ENCODE data around the gene TLX3. TPM values are rescaled to one million over a fixed set of nuclear protein-coding genes. Genes with fewer than 3 reads are reported as not detected.

The TLX3 gene
- total RNA-seq, 1 donor from 2014 or later: not detected

- H3K27me3 ChIP-seq (ENCODE audit: control insufficient read depth in 3 of 3, insufficient read depth in 3 of 3, low read length in 3 of 3): peaks cover 90 to 95% (median 94%) of the 10 kb centered on the region in 3 donors
- no peak overlapping the region for H3K9ac ChIP-seq (ENCODE audit: low read depth in 1 of 3, low read length in 3 of 3)
- peaks cover 20 to 35% (median 30%) of the 10 kb centered on the region in 3 donors for H3K4me1 ChIP-seq (ENCODE audit: control insufficient read depth in 3 of 3, insufficient read depth in 3 of 3, low read length in 3 of 3)
- H3K36me3 ChIP-seq (ENCODE audit: control insufficient read depth in 3 of 3, insufficient read depth in 3 of 3, low read length in 3 of 3): no peaks in the 10 kb centered on the region
- no peaks in the 10 kb centered on the region for H3K9me3 ChIP-seq (ENCODE audit: control insufficient read depth in 3 of 3, low read length in 3 of 3)
- H3K27ac ChIP-seq (ENCODE audit: low read depth, low read length): no peak overlapping the region
- peak overlapping the region in 1 of 3 donors; percentile 27 for H3K4me3 ChIP-seq (ENCODE audit: low read length in 3 of 3)
Observed at GRCh38 chr5:171311322-171312077, 2.5 kb downstream of the TLX3 start.

GRCh38 chr5:171312129-171312974, 3.3 kb downstream of the TLX3 start:
- peaks cover 24 to 41% (median 37%) of the 10 kb centered on the region in 3 donors for H3K4me1 ChIP-seq (ENCODE audit: control insufficient read depth in 3 of 3, insufficient read depth in 3 of 3, low read length in 3 of 3)
- H3K4me3 ChIP-seq (ENCODE audit: low read length in 3 of 3): peak overlapping the region in 2 of 3 donors; percentile 22 to 32

DNA sequence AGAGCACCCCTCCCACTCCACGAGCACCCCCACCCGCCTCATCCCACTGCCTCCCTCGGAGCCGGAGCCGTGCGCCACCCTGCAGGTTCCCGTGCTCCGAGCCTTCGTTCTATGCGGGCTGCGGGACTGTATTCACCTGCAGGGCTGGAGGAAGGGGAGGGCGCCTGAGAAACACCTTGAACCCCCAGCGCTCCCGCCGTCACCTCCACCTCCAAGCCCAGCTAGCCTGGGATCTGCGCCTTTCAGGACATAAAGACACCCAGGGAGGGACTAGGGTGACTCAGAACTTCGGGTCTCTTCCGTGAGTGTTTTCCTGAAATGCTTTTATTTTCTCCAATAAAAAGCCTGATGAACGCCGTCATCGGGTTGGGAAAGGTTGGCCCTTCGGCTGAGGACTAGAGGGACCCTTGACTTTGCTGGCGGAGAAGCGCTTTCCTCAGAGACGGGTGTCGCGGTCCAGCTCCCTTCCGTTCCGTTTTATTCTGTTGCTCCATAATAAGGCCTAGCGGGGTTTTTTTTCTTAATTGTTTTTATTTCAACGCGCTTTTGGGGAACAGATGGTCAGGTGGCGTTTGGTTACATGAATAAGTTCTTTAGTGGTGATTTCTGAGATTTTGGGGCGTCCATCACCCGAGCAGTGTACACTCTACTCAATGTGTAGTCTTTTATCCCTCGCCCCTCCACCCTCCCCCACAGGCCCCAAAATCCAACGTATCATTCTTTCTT, 4.6 kb downstream of the TLX3 start:
- Histone ChIP-seq H3K4me1 (ENCODE audit: control insufficient read depth in 3 of 3, insufficient read depth in 3 of 3, low read length in 3 of 3) (peaks cover 24 to 41% (median 37%) of the 10 kb centered on the region in 3 donors), H3K9me3 (ENCODE audit: control insufficient read depth in 3 of 3, low read length in 3 of 3) (no peaks in the 10 kb centered on the region), H3K4me3 (ENCODE audit: low read length in 3 of 3) (no peak overlapping the region), H3K27ac (ENCODE audit: low read depth, low read length) (no peak overlapping the region), H3K9ac (ENCODE audit: low read depth in 1 of 3, low read length in 3 of 3) (no peak overlapping the region), H3K27me3 (ENCODE audit: control insufficient read depth in 3 of 3, insufficient read depth in 3 of 3, low read length in 3 of 3) (peaks cover 90 to 95% (median 94%) of the 10 kb centered on the region in 3 donors), H3K36me3 (ENCODE audit: control insufficient read depth in 3 of 3, insufficient read depth in 3 of 3, low read length in 3 of 3) (no peaks in the 10 kb centered on the region)

More at GRCh38 chr5:171312129-171312974, 3.3 kb downstream of the TLX3 start:
- Histone ChIP-seq H3K27me3 (ENCODE audit: control insufficient read depth in 3 of 3, insufficient read depth in 3 of 3, low read length in 3 of 3) (peaks cover 90 to 95% (median 94%) of the 10 kb centered on the region in 3 donors), H3K36me3 (ENCODE audit: control insufficient read depth in 3 of 3, insufficient read depth in 3 of 3, low read length in 3 of 3) (no peaks in the 10 kb centered on the region), H3K9me3 (ENCODE audit: control insufficient read depth in 3 of 3, low read length in 3 of 3) (no peaks in the 10 kb centered on the region), H3K27ac (ENCODE audit: low read depth, low read length) (no peak overlapping the region), H3K9ac (ENCODE audit: low read depth in 1 of 3, low read length in 3 of 3) (no peak overlapping the region)

DNA sequence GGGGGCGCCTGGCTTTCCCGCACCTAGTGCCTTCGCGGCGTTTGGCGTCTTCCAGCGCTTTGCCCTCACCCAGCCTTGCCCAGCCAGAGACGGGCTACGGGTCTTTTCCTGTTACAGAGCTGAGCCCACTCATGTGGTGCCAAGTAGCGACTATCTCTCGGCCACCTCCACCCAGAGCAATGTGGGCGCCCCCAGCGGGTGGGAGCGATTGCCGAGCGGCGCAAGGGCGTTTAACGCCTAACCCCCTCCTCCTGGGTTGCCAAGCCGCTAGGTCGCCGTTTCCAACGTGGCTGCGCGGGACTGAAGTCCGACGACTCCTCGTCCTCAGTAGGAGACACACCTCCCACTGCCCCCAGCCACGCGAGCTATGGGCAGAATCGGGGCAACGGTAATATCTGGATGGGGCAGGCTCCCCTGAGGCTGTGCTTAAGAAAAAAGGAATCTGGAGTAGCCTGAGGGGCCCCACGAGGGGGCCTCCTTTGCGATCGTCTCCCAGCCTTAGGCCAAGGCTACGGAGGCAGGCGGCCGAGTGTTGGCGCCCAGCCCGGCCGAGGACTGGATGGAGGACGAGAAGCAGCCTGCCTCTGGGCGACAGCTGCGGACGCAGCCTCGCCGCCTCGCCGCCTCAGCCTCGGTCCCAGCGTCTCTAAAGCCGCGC, 5.8 kb downstream of the TLX3 start:
- H3K4me3 ChIP-seq (ENCODE audit: low read length in 3 of 3): no peak overlapping the region
- H3K27me3 ChIP-seq (ENCODE audit: control insufficient read depth in 3 of 3, insufficient read depth in 3 of 3, low read length in 3 of 3): peaks cover 88 to 95% (median 93%) of the 10 kb centered on the region in 3 donors
- no peak overlapping the region for H3K9ac ChIP-seq (ENCODE audit: low read depth in 1 of 3, low read length in 3 of 3)
- peaks cover 24 to 39% (median 37%) of the 10 kb centered on the region in 3 donors for H3K4me1 ChIP-seq (ENCODE audit: control insufficient read depth in 3 of 3, insufficient read depth in 3 of 3, low read length in 3 of 3)
- no peak overlapping the region for H3K27ac ChIP-seq (ENCODE audit: low read depth, low read length)
- no peaks in the 10 kb centered on the region for H3K9me3 ChIP-seq (ENCODE audit: control insufficient read depth in 3 of 3, low read length in 3 of 3)
- no peaks in the 10 kb centered on the region for H3K36me3 ChIP-seq (ENCODE audit: control insufficient read depth in 3 of 3, insufficient read depth in 3 of 3, low read length in 3 of 3)

DNA sequence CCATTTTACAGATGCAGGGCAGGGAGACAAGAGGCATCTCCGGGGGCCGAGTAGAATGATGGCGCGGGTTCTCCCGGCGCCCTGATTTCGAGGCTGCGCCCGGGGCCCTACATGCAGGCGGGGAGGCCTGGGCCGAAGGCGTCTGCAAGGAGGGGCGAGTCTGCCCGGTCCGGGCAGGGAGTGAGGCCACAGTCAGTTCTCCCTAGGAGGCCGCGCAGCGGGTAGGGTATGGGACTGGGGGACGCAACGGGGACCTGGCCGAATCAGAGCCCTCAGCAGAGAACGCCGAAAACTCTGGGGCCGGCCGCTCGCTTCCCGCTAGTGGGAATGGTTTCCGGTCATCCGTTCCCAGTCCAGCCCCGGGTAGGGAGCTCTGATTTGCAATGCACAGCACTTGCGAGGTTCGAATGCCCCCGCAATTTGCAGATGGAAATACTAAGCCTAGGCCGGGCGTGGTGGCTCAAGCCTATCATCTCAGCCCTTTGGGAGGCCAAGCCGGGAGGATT, 6.4 kb downstream of the TLX3 start:
- H3K4me1 ChIP-seq (ENCODE audit: control insufficient read depth in 3 of 3, insufficient read depth in 3 of 3, low read length in 3 of 3): peaks cover 24 to 38% (median 37%) of the 10 kb centered on the region in 3 donors
- H3K4me3 ChIP-seq (ENCODE audit: low read length in 3 of 3): no peak overlapping the region
- no peak overlapping the region for H3K9ac ChIP-seq (ENCODE audit: low read depth in 1 of 3, low read length in 3 of 3)
- H3K27ac ChIP-seq (ENCODE audit: low read depth, low read length): no peak overlapping the region
- no peaks in the 10 kb centered on the region for H3K36me3 ChIP-seq (ENCODE audit: control insufficient read depth in 3 of 3, insufficient read depth in 3 of 3, low read length in 3 of 3)
- H3K27me3 ChIP-seq (ENCODE audit: control insufficient read depth in 3 of 3, insufficient read depth in 3 of 3, low read length in 3 of 3): peaks cover 88 to 94% (median 94%) of the 10 kb centered on the region in 3 donors
- no peaks in the 10 kb centered on the region for H3K9me3 ChIP-seq (ENCODE audit: control insufficient read depth in 3 of 3, low read length in 3 of 3)

- H3K9ac ChIP-seq (ENCODE audit: low read depth in 1 of 3, low read length in 3 of 3): no peak overlapping the region
- H3K27ac ChIP-seq (ENCODE audit: low read depth, low read length): no peak overlapping the region
- H3K9me3 ChIP-seq (ENCODE audit: control insufficient read depth in 3 of 3, low read length in 3 of 3): no peaks in the 10 kb centered on the region
- H3K4me3 ChIP-seq (ENCODE audit: low read length in 3 of 3): peak overlapping the region in 2 of 3 donors; percentile 23 to 45
- peaks cover 19 to 34% (median 32%) of the 10 kb centered on the region in 3 donors for H3K4me1 ChIP-seq (ENCODE audit: control insufficient read depth in 3 of 3, insufficient read depth in 3 of 3, low read length in 3 of 3)
- H3K27me3 ChIP-seq (ENCODE audit: control insufficient read depth in 3 of 3, insufficient read depth in 3 of 3, low read length in 3 of 3): peaks cover 86 to 91% (median 90%) of the 10 kb centered on the region in 3 donors
- H3K36me3 ChIP-seq (ENCODE audit: control insufficient read depth in 3 of 3, insufficient read depth in 3 of 3, low read length in 3 of 3): no peaks in the 10 kb centered on the region
Observed at GRCh38 chr5:171315925-171316257, 6.8 kb downstream of the TLX3 start.

- Histone ChIP-seq H3K9me3 (ENCODE audit: control insufficient read depth in 3 of 3, low read length in 3 of 3) (no peaks in the 10 kb centered on the region), H3K36me3 (ENCODE audit: control insufficient read depth in 3 of 3, insufficient read depth in 3 of 3, low read length in 3 of 3) (no peaks in the 10 kb centered on the region), H3K27me3 (ENCODE audit: control insufficient read depth in 3 of 3, insufficient read depth in 3 of 3, low read length in 3 of 3) (peaks cover 87 to 91% (median 88%) of the 10 kb centered on the region in 3 donors), H3K27ac (ENCODE audit: low read depth, low read length) (no peak overlapping the region), H3K9ac (ENCODE audit: low read depth in 1 of 3, low read length in 3 of 3) (no peak overlapping the region), H3K4me3 (ENCODE audit: low read length in 3 of 3) (peak overlapping the region; percentile 23 to 61 (median 45)), H3K4me1 (ENCODE audit: control insufficient read depth in 3 of 3, insufficient read depth in 3 of 3, low read length in 3 of 3) (peaks cover 18 to 28% (median 26%) of the 10 kb centered on the region in 3 donors)
Observed at GRCh38 chr5:171316258-171317121, 7.4 kb downstream of the TLX3 start.

GRCh38 chr5:171317230-171317629, 8.2 kb downstream of the TLX3 start:
- Histone ChIP-seq H3K27me3 (ENCODE audit: control insufficient read depth in 3 of 3, insufficient read depth in 3 of 3, low read length in 3 of 3) (peaks cover 84 to 92% (median 89%) of the 10 kb centered on the region in 3 donors), H3K4me1 (ENCODE audit: control insufficient read depth in 3 of 3, insufficient read depth in 3 of 3, low read length in 3 of 3) (peaks cover 18 to 28% (median 24%) of the 10 kb centered on the region in 3 donors), H3K9me3 (ENCODE audit: control insufficient read depth in 3 of 3, low read length in 3 of 3) (no peaks in the 10 kb centered on the region), H3K9ac (ENCODE audit: low read depth in 1 of 3, low read length in 3 of 3) (no peak overlapping the region), H3K36me3 (ENCODE audit: control insufficient read depth in 3 of 3, insufficient read depth in 3 of 3, low read length in 3 of 3) (no peaks in the 10 kb centered on the region), H3K27ac (ENCODE audit: low read depth, low read length) (no peak overlapping the region), H3K4me3 (ENCODE audit: low read length in 3 of 3) (no peak overlapping the region)

Measured in skeletal muscle tissue (tissue), 4 donors.